Fibroblast of villous mesenchyme (primary cell): ENCODE data around the gene NOL3. TPM values are rescaled to one million over a fixed set of nuclear protein-coding genes. Genes with fewer than 3 reads are reported as not detected.
A peak's percentile ranks its signal among the peaks of the same experiment; 100 is the strongest.

Experiments
- DNase-seq: peaks from one replicate; pipeline ENCODE4 v3.0.0-alpha.2; 2010; ENCODE audit warnings: low read depth
- H3K4me3 ChIP-seq: 2 replicates; pipeline ENCODE4 v1.5.1; 2011; ENCODE audit warnings: low read depth, mild to moderate bottlenecking, low read length
- CTCF ChIP-seq: IDR thresholded peaks from 2 replicates; pipeline ENCODE4 v1.5.1; 2012; ENCODE audit warnings: low read depth, mild to moderate bottlenecking, low read length; ENCODE audit not compliant: insufficient read depth
- total RNA-seq: library from RNA; depleted of rRNA; stranded (reverse); fragments of >200 nt; gene quantifications from 2 replicates; pipeline ENCODE4 v1.2.3, GENCODE V29; 2012

Gene NOL3
- total RNA-seq, 1 donor = 11.7 TPM

GRCh38 chr16:67204076-67204475 lies 33.7 kb downstream of the NOL3 start:
- H3K4me3 ChIP-seq = no peak overlapping the region
- DNase-seq = no peak
- no peak for TF ChIP-seq CTCF

- TF ChIP-seq CTCF = no peak
- DNase-seq = no peak
- no peak overlapping the region for H3K4me3 ChIP-seq
These were observed 35.9 kb downstream of the NOL3 start for GRCh38 chr16:67206129-67206837.

GRCh38 chr16:67206838-67207248 lies 36.5 kb downstream of the NOL3 start:
- TF ChIP-seq CTCF = no peak
- no peak for DNase-seq
- H3K4me3 ChIP-seq = no peak overlapping the region

GRCh38 chr16:67207249-67208091 lies 37.1 kb downstream of the NOL3 start:
- H3K4me3 ChIP-seq = no peak overlapping the region
- TF ChIP-seq CTCF = no peak
- DNase-seq = peak; percentile 30

- no peak for DNase-seq
- TF ChIP-seq CTCF = no peak
- no peak overlapping the region for H3K4me3 ChIP-seq
These were observed 38.0 kb downstream of the NOL3 start for GRCh38 chr16:67208154-67208896.

DNA sequence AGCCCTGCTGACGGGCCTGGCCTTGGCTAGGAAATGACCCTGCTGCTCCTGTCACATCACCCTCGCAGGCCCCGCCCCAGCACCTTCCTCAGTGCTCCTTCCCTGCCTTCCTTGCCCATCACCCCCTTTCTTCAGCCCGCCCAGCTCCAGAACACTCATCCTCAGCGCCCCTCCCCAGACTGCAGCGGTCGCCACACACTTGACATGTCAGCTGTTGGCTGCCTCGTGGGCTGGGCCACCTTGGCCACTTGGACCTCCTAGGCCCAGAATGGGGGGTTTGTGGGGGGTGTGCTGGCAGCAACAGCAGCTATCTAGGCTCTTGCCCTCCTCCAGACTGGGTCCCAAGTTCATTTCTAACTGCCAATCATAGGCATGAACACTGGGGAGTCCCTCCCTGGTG lies 39.2 kb downstream of the NOL3 start:
- TF ChIP-seq CTCF = no peak
- no peak overlapping the region for H3K4me3 ChIP-seq
- no peak for DNase-seq
